MM.1S (cell line): Measurements from ENCODE around the gene E2F6.

Source experiments
- DNase-seq: peaks from one replicate; pipeline ENCODE4 v3.0.0-alpha.2; 2015
- H2AFZ ChIP-seq: fragments of 300-600 bp; sonication (generic); 2 replicates; pipeline ENCODE4 v1.6.0; 2016; ENCODE audit warnings: antibody characterized with exemption, low read length
- H3F3A ChIP-seq: fragments of 300-600 bp; sonication (generic); 2 replicates; pipeline ENCODE4 v1.6.1; 2016; ENCODE audit warnings: mild to moderate bottlenecking, antibody characterized with exemption, low read length, moderate library complexity, mixed read lengths; ENCODE audit not compliant: insufficient read depth
- H3K27ac ChIP-seq: fragments of 300-600 bp; sonication (generic); 2 replicates; pipeline ENCODE4 v1.5.1; 2016; ENCODE audit warnings: mild to moderate bottlenecking, low read length
- H3K27me3 ChIP-seq: fragments of 300-600 bp; sonication (generic); replicated peaks from 2 replicates; pipeline ENCODE4 v1.6.0; 2016; ENCODE audit warnings: low read length; ENCODE audit not compliant: insufficient read depth
- H3K36me3 ChIP-seq: fragments of 300-600 bp; sonication (generic); replicated peaks from 2 replicates; pipeline ENCODE4 v1.6.1; 2016; ENCODE audit warnings: mild to moderate bottlenecking, low read length, mixed read lengths; ENCODE audit not compliant: insufficient read depth
- H3K4me1 ChIP-seq: fragments of 300-600 bp; sonication (generic); 2 replicates; pipeline ENCODE4 v1.6.1; 2016; ENCODE audit warnings: low read length, mixed read lengths
- H3K4me2 ChIP-seq: fragments of 300-600 bp; sonication (generic); 2 replicates; pipeline ENCODE4 v1.6.0; 2016; ENCODE audit warnings: low read depth, low read length
- H3K4me3 ChIP-seq: fragments of 300-600 bp; sonication (generic); 2 replicates; pipeline ENCODE4 v1.5.1; 2016; ENCODE audit warnings: low read length, mixed read lengths
- H3K79me2 ChIP-seq: fragments of 300-600 bp; sonication (generic); 2 replicates; pipeline ENCODE4 v1.6.1; 2016; ENCODE audit warnings: mixed run types, low read length, mixed read lengths
- H3K9ac ChIP-seq: fragments of 300-600 bp; sonication (generic); 2 replicates; pipeline ENCODE4 v1.6.1; 2016; ENCODE audit warnings: low read length, mixed read lengths
- H3K9me2 ChIP-seq: fragments of 300-600 bp; sonication (generic); replicated peaks from 2 replicates; pipeline ENCODE4 v1.6.1; 2016; ENCODE audit warnings: mild to moderate bottlenecking, low read length, mixed read lengths; ENCODE audit not compliant: insufficient read depth
- H3K9me3 ChIP-seq: fragments of 300-600 bp; sonication (generic); replicated peaks from 2 replicates; pipeline ENCODE4 v1.6.1; 2016; ENCODE audit warnings: mild to moderate bottlenecking, low read length, mixed read lengths; ENCODE audit not compliant: insufficient read depth
- H4K20me1 ChIP-seq: fragments of 300-600 bp; sonication (generic); 2 replicates; pipeline ENCODE4 v1.6.1; 2016; ENCODE audit warnings: mild to moderate bottlenecking, low read length, moderate library complexity, mixed read lengths; ENCODE audit not compliant: insufficient read depth
- EZH2 ChIP-seq: fragments of 300-600 bp; sonication (generic); optimal IDR thresholded peaks from 2 replicates; pipeline ENCODE3; 2017; ENCODE audit warnings: low read depth, mild to moderate bottlenecking, antibody characterized with exemption, low read length, mixed read lengths
- EZH2phosphoT487 ChIP-seq: fragments of 300-600 bp; sonication (generic); IDR thresholded peaks from 2 replicates; pipeline ENCODE4 v1.6.1; 2018; ENCODE audit warnings: antibody characterized with exemption, low read length
- TF ChIP-seq, protein P1 (sequence below): fragments of 300-600 bp; sonication (generic); IDR thresholded peaks from 2 replicates; pipeline ENCODE4 v1.5.1; 2016; ENCODE audit warnings: antibody characterized with exemption, low read length, mixed read lengths

Gene E2F6

DNA sequence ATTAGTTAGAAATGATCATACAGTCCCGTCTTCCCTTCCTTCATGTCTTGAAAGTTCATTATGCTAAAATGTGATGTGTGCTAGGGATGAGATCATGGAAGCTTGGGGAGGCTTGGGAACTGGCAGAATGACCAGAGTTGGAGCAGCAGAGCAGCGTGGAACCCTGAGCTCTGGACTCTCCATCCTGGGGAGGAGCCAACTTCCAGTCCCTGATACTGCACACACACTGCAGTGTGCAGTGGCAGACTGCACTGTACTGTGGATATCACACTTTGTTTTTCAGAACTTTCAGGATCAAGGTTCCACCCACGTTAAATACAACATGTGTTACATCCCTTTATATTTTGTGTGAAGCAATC is 40.6 kb upstream of the E2F6 start:
- Histone ChIP-seq H3F3A (peaks cover 18% of the 10 kb centered on the region), H3K4me1 (peaks cover 32% of the 10 kb centered on the region), H3K4me2 (peak overlapping the region; percentile 43; the same call in 1 of the 2 replicates), H3K4me3 (no peak overlapping the region), H3K9me2 (no peaks in the 10 kb centered on the region), H3K36me3 (no peaks in the 10 kb centered on the region), H3K79me2 (no peaks in the 10 kb centered on the region), H3K9ac (peak overlapping the region; percentile 36; the same call in 1 of the 2 replicates), H3K9me3 (no peaks in the 10 kb centered on the region), H3K27me3 (no peaks in the 10 kb centered on the region), H4K20me1 (no peaks in the 10 kb centered on the region), H2AFZ (no peak overlapping the region), H3K27ac (peak overlapping the region; percentile 84)
- TF ChIP-seq EZH2phosphoT487 (no peak), EZH2 (no peak)
- TF ChIP-seq, protein P1, sequence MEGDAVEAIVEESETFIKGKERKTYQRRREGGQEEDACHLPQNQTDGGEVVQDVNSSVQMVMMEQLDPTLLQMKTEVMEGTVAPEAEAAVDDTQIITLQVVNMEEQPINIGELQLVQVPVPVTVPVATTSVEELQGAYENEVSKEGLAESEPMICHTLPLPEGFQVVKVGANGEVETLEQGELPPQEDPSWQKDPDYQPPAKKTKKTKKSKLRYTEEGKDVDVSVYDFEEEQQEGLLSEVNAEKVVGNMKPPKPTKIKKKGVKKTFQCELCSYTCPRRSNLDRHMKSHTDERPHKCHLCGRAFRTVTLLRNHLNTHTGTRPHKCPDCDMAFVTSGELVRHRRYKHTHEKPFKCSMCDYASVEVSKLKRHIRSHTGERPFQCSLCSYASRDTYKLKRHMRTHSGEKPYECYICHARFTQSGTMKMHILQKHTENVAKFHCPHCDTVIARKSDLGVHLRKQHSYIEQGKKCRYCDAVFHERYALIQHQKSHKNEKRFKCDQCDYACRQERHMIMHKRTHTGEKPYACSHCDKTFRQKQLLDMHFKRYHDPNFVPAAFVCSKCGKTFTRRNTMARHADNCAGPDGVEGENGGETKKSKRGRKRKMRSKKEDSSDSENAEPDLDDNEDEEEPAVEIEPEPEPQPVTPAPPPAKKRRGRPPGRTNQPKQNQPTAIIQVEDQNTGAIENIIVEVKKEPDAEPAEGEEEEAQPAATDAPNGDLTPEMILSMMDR = no peak
- no peak for DNase-seq

DNA sequence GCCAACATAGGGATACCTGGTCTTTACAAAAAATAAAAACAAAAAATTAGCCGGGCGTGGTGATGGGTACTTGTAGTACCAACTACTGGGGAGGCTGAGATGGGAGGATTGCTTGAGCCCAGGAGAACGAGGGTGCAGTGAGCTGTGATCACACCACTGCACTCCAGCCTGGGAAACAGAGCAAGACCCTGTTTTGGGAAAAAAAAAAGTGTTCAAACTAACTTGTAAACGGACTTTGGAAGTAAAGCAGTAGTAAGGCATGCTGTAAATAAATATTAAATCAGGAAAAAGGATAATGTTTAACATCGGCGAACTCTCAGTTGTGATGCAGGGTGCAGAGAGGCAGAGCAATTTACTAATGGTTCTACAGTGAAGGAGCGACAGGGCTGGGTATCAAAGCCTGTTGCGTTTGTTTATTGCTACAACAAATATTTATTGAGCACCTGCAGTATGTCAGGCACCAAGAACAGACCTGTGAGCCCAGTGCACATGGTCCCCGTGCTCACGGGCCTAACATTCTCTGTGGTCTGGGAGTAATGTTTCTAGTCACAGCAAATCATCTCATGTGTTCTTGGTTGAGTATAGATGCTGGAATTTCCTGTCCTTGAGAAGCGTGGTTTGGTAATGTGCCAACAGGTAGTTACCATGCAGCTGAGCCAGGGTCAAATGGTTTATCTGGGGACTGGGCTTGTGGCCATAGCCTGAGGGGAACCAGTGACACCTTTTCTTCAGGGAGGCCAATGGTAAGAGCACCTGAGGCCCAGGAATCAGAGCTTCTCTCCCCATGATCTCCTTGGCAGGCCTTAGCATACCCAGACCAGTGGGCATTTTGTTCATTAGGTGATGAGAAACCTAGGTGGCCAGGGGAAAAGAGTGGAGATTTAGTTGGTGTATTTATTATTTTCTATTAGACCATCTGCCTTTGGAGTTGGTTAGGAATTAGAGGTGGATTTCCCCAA is 40.0 kb upstream of the E2F6 start:
- Histone ChIP-seq H3K4me3 (no peak overlapping the region), H3K9me3 (no peaks in the 10 kb centered on the region), H3K4me2 (peak overlapping the region; percentile 43), H3K4me1 (peaks cover 36% of the 10 kb centered on the region), H3K79me2 (no peaks in the 10 kb centered on the region), H2AFZ (no peak overlapping the region), H3K9me2 (no peaks in the 10 kb centered on the region), H3K9ac (peak overlapping the region; percentile 36; the same call in 1 of the 2 replicates), H3K27ac (peak overlapping the region; percentile 84), H3K27me3 (no peaks in the 10 kb centered on the region), H4K20me1 (no peaks in the 10 kb centered on the region), H3F3A (peaks cover 20% of the 10 kb centered on the region), H3K36me3 (no peaks in the 10 kb centered on the region)
- peak; percentile 95 for DNase-seq
- TF ChIP-seq, protein P1 = no peak
- TF ChIP-seq EZH2 (no peak), EZH2phosphoT487 (no peak)

GRCh38 chr2:11503354-11503927 is 37.5 kb upstream of the E2F6 start:
- Histone ChIP-seq H3K79me2 (no peaks in the 10 kb centered on the region), H3K27ac (no peak overlapping the region), H4K20me1 (no peaks in the 10 kb centered on the region), H3K4me1 (peaks cover 57% of the 10 kb centered on the region), H3K9me3 (no peaks in the 10 kb centered on the region), H3K27me3 (no peaks in the 10 kb centered on the region), H3F3A (peaks cover 38% of the 10 kb centered on the region), H2AFZ (no peak overlapping the region), H3K9me2 (no peaks in the 10 kb centered on the region), H3K36me3 (no peaks in the 10 kb centered on the region), H3K9ac (no peak overlapping the region), H3K4me2 (no peak overlapping the region), H3K4me3 (no peak overlapping the region)
- DNase-seq = no peak
- TF ChIP-seq, protein P1 = no peak
- TF ChIP-seq EZH2 (no peak), EZH2phosphoT487 (no peak)
